Caco-2 (cell line): ENCODE measurements around the gene TAS1R2. TPM values are rescaled to one million over a fixed set of nuclear protein-coding genes. Genes with fewer than 3 reads are reported as not detected.

ENCODE experiments used
- BruUV-seq: library from RNA; stranded (reverse); fragments of 400-500 nt; replicated peaks from 2 replicates; lab custom pipeline; 2021; lab: Mats Ljungman, UMichigan
- CTCF ChIA-PET: fragments of 300-600 bp; sonication (Branson Sonifier 250); formaldehyde crosslinking; loops from one replicate; lab custom pipeline; 2022; ENCODE audit warnings: antibody characterized with exemption; lab: Charles Lee
- POLR2A ChIA-PET: fragments of 300-600 bp; sonication (Branson Sonifier 250); formaldehyde crosslinking; loops from one replicate; lab custom pipeline; 2022; ENCODE audit warnings: antibody characterized with exemption; lab: Charles Lee
- DNase-seq, 2 experiments: peaks; one replicate each; pipeline versions ENCODE4 v3.0.0 to v3.0.0-alpha.2; 2020 to 2022
- H3K27me3 ChIP-seq: replicated peaks from 2 replicates; pipeline ENCODE4 v1.6.0; 2011; ENCODE audit warnings: low read length; ENCODE audit not compliant: control insufficient read depth, insufficient read depth
- H3K36me3 ChIP-seq: 2 replicates; pipeline ENCODE4 v1.5.1; 2011; ENCODE audit warnings: low read length; ENCODE audit not compliant: control insufficient read depth, insufficient read depth
- H3K4me1 ChIP-seq: fragments of 250-450 bp; sonication (Bioruptor Pico); 2 replicates; pipeline ENCODE4 v1.5.1; 2020; ENCODE audit warnings: mild to moderate bottlenecking
- H3K4me3 ChIP-seq: 2 replicates; pipeline ENCODE4 v1.5.1; 2011; ENCODE audit warnings: low read depth, mild to moderate bottlenecking, control low read depth, low read length
- H3K9me3 ChIP-seq: fragments of 250-450 bp; sonication (Bioruptor Pico); 2 replicates; pipeline ENCODE4 v1.5.1; 2020; ENCODE audit warnings: mild to moderate bottlenecking, moderate library complexity
- H3K27ac Mint-ChIP-seq: one replicate; pipeline ENCODE4 v1.8.0; 2022; ENCODE audit warnings: mixed read lengths; ENCODE audit not compliant: unreplicated experiment
- H3K27me3 Mint-ChIP-seq: one replicate; pipeline ENCODE4 v1.8.0; 2022; ENCODE audit warnings: mixed read lengths; ENCODE audit not compliant: insufficient read depth, unreplicated experiment
- H3K36me3 Mint-ChIP-seq: one replicate; pipeline ENCODE4 v1.8.0; 2022; ENCODE audit warnings: mild to moderate bottlenecking, mixed read lengths; ENCODE audit not compliant: insufficient read depth, unreplicated experiment
- H3K4me1 Mint-ChIP-seq: one replicate; pipeline ENCODE4 v1.8.0; 2022; ENCODE audit warnings: low read depth, mixed read lengths; ENCODE audit not compliant: unreplicated experiment
- H3K4me3 Mint-ChIP-seq: one replicate; pipeline ENCODE4 v1.8.0; 2022; ENCODE audit warnings: mild to moderate bottlenecking, moderate library complexity, mixed read lengths; ENCODE audit not compliant: unreplicated experiment
- H3K9me3 Mint-ChIP-seq: one replicate; pipeline ENCODE4 v1.8.0; 2022; ENCODE audit warnings: mixed read lengths; ENCODE audit not compliant: unreplicated experiment
- intact Hi-C: fragments of 100-400 bp; cut with micrococcal nuclease; formaldehyde crosslinking; loops from one replicate; pipeline ENCODE4 v1.10.0; 2022; ENCODE audit not compliant: unreplicated experiment
- total RNA-seq: library from RNA; stranded (reverse); gene quantifications from 2 replicates; pipeline ENCODE4 v1.2.3, GENCODE V29; 2022
- TF ChIP-seq, protein P1 (sequence below), 2 experiments: fragments of 200-600 bp in 1 of 2; IDR thresholded peaks; 1 replicate in 1 of 2; 2 replicates in 1 of 2; pipeline versions ENCODE4 v1.5.1 to v1.8.0; 2011 to 2022; ENCODE audit warnings: antibody characterized with exemption in 1 of 2, control low read depth in 1 of 2, inconsistent platforms in 1 of 2, low read depth in 1 of 2, low read length in 1 of 2, mild to moderate bottlenecking in 1 of 2, moderate library complexity in 1 of 2; ENCODE audit not compliant: insufficient read depth in 1 of 2, severe bottlenecking in 1 of 2, unreplicated experiment in 1 of 2

Gene TAS1R2
- total RNA-seq, 1 experiment from 2014 or later = not detected

DNA sequence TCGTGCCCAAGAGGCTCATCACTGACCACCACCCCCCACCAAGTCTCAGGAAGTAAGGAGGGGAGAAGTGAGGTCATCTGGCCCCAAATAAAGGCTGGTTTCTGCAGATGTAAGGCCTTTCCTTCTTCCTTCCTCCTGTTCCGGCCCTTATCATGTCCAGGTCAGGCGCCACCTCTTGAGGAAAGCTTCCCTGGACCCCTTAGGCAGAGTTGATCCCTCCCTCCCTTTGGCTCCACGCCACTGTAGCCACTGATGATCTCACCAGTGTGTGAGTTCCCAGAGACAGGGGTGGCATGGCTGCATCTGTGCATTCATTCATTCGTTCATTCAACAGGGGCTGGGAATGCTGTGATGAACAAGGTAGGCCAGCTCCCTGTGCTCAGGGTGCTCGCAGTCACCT is 59.2 kb downstream of the TAS1R2 start:
- H3K36me3 Mint-ChIP-seq = no peaks in the 10 kb centered on the region
- POLR2A ChIA-PET = no interaction called here
- H3K27me3 Mint-ChIP-seq = peaks cover 9% of the 10 kb centered on the region
- DNase-seq = no peak
- BruUV-seq = no TSS peak
- no peaks in the 10 kb centered on the region for H3K9me3 Mint-ChIP-seq
- intact Hi-C loops = no loop called here
- H3K27me3 ChIP-seq = no peaks in the 10 kb centered on the region
- no peak overlapping the region for H3K4me3 Mint-ChIP-seq
- H3K27ac Mint-ChIP-seq = no peak overlapping the region
- no peaks in the 10 kb centered on the region for H3K4me1 Mint-ChIP-seq
- H3K4me1 ChIP-seq = no peaks in the 10 kb centered on the region
- CTCF ChIA-PET = no interaction called here
- TF ChIP-seq, protein P1, sequence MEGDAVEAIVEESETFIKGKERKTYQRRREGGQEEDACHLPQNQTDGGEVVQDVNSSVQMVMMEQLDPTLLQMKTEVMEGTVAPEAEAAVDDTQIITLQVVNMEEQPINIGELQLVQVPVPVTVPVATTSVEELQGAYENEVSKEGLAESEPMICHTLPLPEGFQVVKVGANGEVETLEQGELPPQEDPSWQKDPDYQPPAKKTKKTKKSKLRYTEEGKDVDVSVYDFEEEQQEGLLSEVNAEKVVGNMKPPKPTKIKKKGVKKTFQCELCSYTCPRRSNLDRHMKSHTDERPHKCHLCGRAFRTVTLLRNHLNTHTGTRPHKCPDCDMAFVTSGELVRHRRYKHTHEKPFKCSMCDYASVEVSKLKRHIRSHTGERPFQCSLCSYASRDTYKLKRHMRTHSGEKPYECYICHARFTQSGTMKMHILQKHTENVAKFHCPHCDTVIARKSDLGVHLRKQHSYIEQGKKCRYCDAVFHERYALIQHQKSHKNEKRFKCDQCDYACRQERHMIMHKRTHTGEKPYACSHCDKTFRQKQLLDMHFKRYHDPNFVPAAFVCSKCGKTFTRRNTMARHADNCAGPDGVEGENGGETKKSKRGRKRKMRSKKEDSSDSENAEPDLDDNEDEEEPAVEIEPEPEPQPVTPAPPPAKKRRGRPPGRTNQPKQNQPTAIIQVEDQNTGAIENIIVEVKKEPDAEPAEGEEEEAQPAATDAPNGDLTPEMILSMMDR (IDR thresholded peaks at IDR 0.05; ENCODE audit: insufficient read depth in 1 of 2, low read depth in 1 of 2, low read length in 1 of 2, severe bottlenecking in 1 of 2, unreplicated experiment in 1 of 2) = no peak
- H3K9me3 ChIP-seq = no peaks in the 10 kb centered on the region
- H3K36me3 ChIP-seq = no peaks in the 10 kb centered on the region
- no peak overlapping the region for H3K4me3 ChIP-seq

DNA sequence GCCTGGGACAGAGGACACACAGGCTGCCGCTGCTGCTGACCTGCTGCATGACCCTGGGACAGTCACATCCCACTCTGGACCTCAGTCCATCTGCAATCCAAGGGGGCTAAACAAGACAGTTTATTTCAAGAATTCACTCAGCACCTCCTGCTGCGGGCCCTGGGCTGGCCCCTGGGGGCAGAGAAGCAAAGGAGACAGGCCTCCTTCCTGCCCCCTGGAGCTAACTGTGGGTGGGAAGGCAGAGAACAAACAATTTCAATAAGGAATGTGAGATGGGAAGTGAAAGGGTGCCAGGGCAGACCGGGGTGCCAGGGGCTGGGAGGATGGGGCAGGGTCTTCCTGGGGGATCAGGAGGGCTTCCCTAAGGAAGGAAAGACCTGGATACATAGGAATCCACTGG is 60.0 kb downstream of the TAS1R2 start:
- BruUV-seq = no TSS peak
- H3K36me3 ChIP-seq = no peaks in the 10 kb centered on the region
- no peak for DNase-seq
- Mint-ChIP-seq H3K9me3 (no peaks in the 10 kb centered on the region), H3K4me1 (no peaks in the 10 kb centered on the region), H3K27ac (no peak overlapping the region), H3K4me3 (no peak overlapping the region), H3K27me3 (peaks cover 5% of the 10 kb centered on the region), H3K36me3 (no peaks in the 10 kb centered on the region)
- POLR2A ChIA-PET = no interaction called here
- CTCF ChIA-PET = no interaction called here
- intact Hi-C loops = no loop called here
- no peaks in the 10 kb centered on the region for H3K9me3 ChIP-seq
- TF ChIP-seq, protein P1 (IDR thresholded peaks at IDR 0.05; ENCODE audit: insufficient read depth in 1 of 2, low read depth in 1 of 2, low read length in 1 of 2, severe bottlenecking in 1 of 2, unreplicated experiment in 1 of 2) = no peak
- H3K4me1 ChIP-seq = no peaks in the 10 kb centered on the region
- H3K27me3 ChIP-seq = no peaks in the 10 kb centered on the region
- no peak overlapping the region for H3K4me3 ChIP-seq

DNA sequence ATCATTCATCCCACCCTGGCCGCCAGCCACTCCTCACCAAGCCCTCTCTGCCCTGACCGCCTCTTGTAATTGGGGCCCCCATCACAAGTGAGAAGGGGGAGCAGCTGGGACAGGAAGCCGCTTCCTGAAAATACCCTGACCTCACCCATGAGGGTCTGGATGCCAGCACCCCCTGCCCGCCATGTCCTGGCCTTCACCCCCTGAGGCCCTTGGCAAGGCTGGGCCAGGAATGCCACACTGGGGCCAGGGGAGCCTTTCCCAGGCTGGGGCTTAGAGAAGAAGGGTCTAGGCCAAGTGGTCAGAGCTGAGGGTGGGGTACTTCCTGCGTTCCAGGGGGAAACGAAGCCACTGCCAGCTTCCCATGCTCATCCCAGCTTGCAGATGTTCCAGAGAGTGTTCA is 60.5 kb downstream of the TAS1R2 start:
- H3K9me3 ChIP-seq = no peaks in the 10 kb centered on the region
- peaks cover 8% of the 10 kb centered on the region for H3K27me3 Mint-ChIP-seq
- H3K4me1 Mint-ChIP-seq = no peaks in the 10 kb centered on the region
- no TSS peak for BruUV-seq
- no peaks in the 10 kb centered on the region for H3K36me3 Mint-ChIP-seq
- TF ChIP-seq, protein P1 (IDR thresholded peaks at IDR 0.05; ENCODE audit: insufficient read depth in 1 of 2, low read depth in 1 of 2, low read length in 1 of 2, severe bottlenecking in 1 of 2, unreplicated experiment in 1 of 2) = no peak
- no peak overlapping the region for H3K4me3 ChIP-seq
- intact Hi-C loops = no loop called here
- DNase-seq = no peak
- H3K4me1 ChIP-seq = no peaks in the 10 kb centered on the region
- no peak overlapping the region for H3K4me3 Mint-ChIP-seq
- H3K36me3 ChIP-seq = no peaks in the 10 kb centered on the region
- CTCF ChIA-PET = no interaction called here
- POLR2A ChIA-PET = no interaction called here
- H3K9me3 Mint-ChIP-seq = no peaks in the 10 kb centered on the region
- H3K27me3 ChIP-seq = no peaks in the 10 kb centered on the region
- H3K27ac Mint-ChIP-seq = no peak overlapping the region
